Karpas-422 (cell line): Measurements from ENCODE around the gene HIP1. TPM values are rescaled to one million over a fixed set of nuclear protein-coding genes. Genes with fewer than 3 reads are reported as not detected.
A peak's percentile ranks its signal among the peaks of the same experiment; 100 is the strongest.
"Not testable (repeated sequence)": the region's sequence is repeated elsewhere in the genome, so short reads cannot be mapped to it uniquely, and the experiment has no call there.

ENCODE experiments used
- DNase-seq: peaks from one replicate; pipeline ENCODE4 v3.0.0-alpha.2; 2015
- H2AFZ ChIP-seq: fragments of 200-600 bp; sonication (generic); 2 replicates; pipeline ENCODE4 v1.6.1; 2014; ENCODE audit warnings: antibody characterized with exemption, low read length, mixed read lengths
- H3K27ac ChIP-seq: fragments of 200-600 bp; sonication (generic); 2 replicates; pipeline ENCODE4 v1.5.1; 2014; ENCODE audit warnings: mild to moderate bottlenecking, low read length, moderate library complexity
- H3K27me3 ChIP-seq: fragments of 200-600 bp; sonication (generic); 2 replicates; pipeline ENCODE4 v1.6.1; 2014; ENCODE audit warnings: low read length, mixed read lengths
- H3K36me3 ChIP-seq: fragments of 200-600 bp; sonication (generic); 2 replicates; pipeline ENCODE4 v1.6.1; 2014; ENCODE audit warnings: low read length, mixed read lengths; ENCODE audit not compliant: insufficient read depth
- H3K4me1 ChIP-seq: fragments of 200-600 bp; sonication (generic); 2 replicates; pipeline ENCODE4 v1.6.1; 2014; ENCODE audit warnings: mild to moderate bottlenecking, low read length, mixed read lengths
- H3K4me2 ChIP-seq: fragments of 200-600 bp; sonication (generic); 2 replicates; pipeline ENCODE4 v1.6.1; 2014; ENCODE audit warnings: low read length, low read depth, mild to moderate bottlenecking; ENCODE audit not compliant: poor library complexity, severe bottlenecking
- H3K4me3 ChIP-seq: fragments of 200-600 bp; sonication (generic); 2 replicates; pipeline ENCODE4 v1.5.1; 2014; ENCODE audit warnings: mild to moderate bottlenecking, antibody characterized with exemption, low read length, mixed read lengths
- H3K79me2 ChIP-seq: fragments of 200-600 bp; sonication (generic); 2 replicates; pipeline ENCODE4 v1.6.1; 2014; ENCODE audit warnings: mild to moderate bottlenecking, low read length, mixed read lengths
- H3K9ac ChIP-seq: fragments of 200-600 bp; sonication (generic); 2 replicates; pipeline ENCODE4 v1.6.0; 2014; ENCODE audit warnings: low read length
- H3K9me2 ChIP-seq: fragments of 200-600 bp; sonication (generic), shearing (Covaris generic); replicated peaks from 2 replicates; pipeline ENCODE4 v1.6.0; 2014; ENCODE audit warnings: mild to moderate bottlenecking, low read length, moderate library complexity; ENCODE audit not compliant: insufficient read depth
- H3K9me3 ChIP-seq: fragments of 300-700, 200-600 bp; sonication (generic); 2 replicates; pipeline ENCODE4 v1.6.1; 2014; ENCODE audit warnings: low read length, mixed read lengths
- H4K20me1 ChIP-seq: fragments of 200-600 bp; sonication (generic); 2 replicates; pipeline ENCODE4 v1.6.1; 2014; ENCODE audit warnings: mild to moderate bottlenecking, antibody characterized with exemption, low read length, low read depth; ENCODE audit not compliant: insufficient read depth
- total RNA-seq: library from RNA; depleted of rRNA; stranded (reverse); fragments of >200 nt; shearing (Covaris generic); gene quantifications from 2 replicates; pipeline ENCODE4 v1.2.3, GENCODE V29; 2014; ENCODE audit warnings: low replicate concordance

HIP1 gene
- total RNA-seq, 1 experiment from 2014 or later = 0.34 TPM

- Histone ChIP-seq H3K27ac (no peak overlapping the region), H3K4me1 (peaks cover 12% of the 10 kb centered on the region), H3K9me3 (no peaks in the 10 kb centered on the region), H2AFZ (no peak overlapping the region), H3K36me3 (no peaks in the 10 kb centered on the region), H3K4me3 (no peak overlapping the region), H4K20me1 (no peaks in the 10 kb centered on the region), H3K9ac (no peak overlapping the region), H3K4me2 (no peak overlapping the region), H3K27me3 (no peaks in the 10 kb centered on the region), H3K79me2 (no peaks in the 10 kb centered on the region), H3K9me2 (no peaks in the 10 kb centered on the region)
- no peak for DNase-seq
Observed at GRCh38 chr7:75533926-75534325, 204.8 kb downstream of the HIP1 start.

- peaks cover 3% of the 10 kb centered on the region for H3K79me2 ChIP-seq
- H3K9me2 ChIP-seq = no peaks in the 10 kb centered on the region
- no peaks in the 10 kb centered on the region for H3K36me3 ChIP-seq
- no peak overlapping the region for H3K4me2 ChIP-seq
- H2AFZ ChIP-seq = no peak overlapping the region
- H3K27me3 ChIP-seq = no peaks in the 10 kb centered on the region
- no peak for DNase-seq
- H4K20me1 ChIP-seq = no peaks in the 10 kb centered on the region
- H3K4me1 ChIP-seq = peaks cover 16% of the 10 kb centered on the region
- no peak overlapping the region for H3K4me3 ChIP-seq
- no peak overlapping the region for H3K27ac ChIP-seq
- no peaks in the 10 kb centered on the region for H3K9me3 ChIP-seq
- H3K9ac ChIP-seq = no peak overlapping the region
Observed at GRCh38 chr7:75532639-75533038, 206.1 kb downstream of the HIP1 start.

GRCh38 chr7:75531359-75531821 is 207.4 kb downstream of the HIP1 start:
- peaks cover 3% of the 10 kb centered on the region; the same call in 1 of the 2 replicates for H4K20me1 ChIP-seq
- no peak overlapping the region for H3K4me2 ChIP-seq
- H3K27me3 ChIP-seq = no peaks in the 10 kb centered on the region
- H3K9me3 ChIP-seq = no peaks in the 10 kb centered on the region
- DNase-seq = no peak
- H3K9ac ChIP-seq = no peak overlapping the region
- no peak overlapping the region for H3K4me3 ChIP-seq
- peaks cover 21% of the 10 kb centered on the region for H3K4me1 ChIP-seq
- H3K36me3 ChIP-seq = no peaks in the 10 kb centered on the region
- no peaks in the 10 kb centered on the region for H3K9me2 ChIP-seq
- peaks cover 15% of the 10 kb centered on the region for H3K79me2 ChIP-seq
- H2AFZ ChIP-seq = no peak overlapping the region
- no peak overlapping the region for H3K27ac ChIP-seq

GRCh38 chr7:75527224-75527722 is 211.5 kb downstream of the HIP1 start:
- Histone ChIP-seq H3K9ac (peak overlapping the region; percentile 86), H3K4me2 (peak overlapping the region; percentile 78), H3K27ac (peak overlapping the region; percentile 32; the same call in 1 of the 2 replicates), H3K79me2 (peaks cover 48% of the 10 kb centered on the region), H3K4me1 (peaks cover 13% of the 10 kb centered on the region), H3K4me3 (peak overlapping the region; percentile 81), H3K36me3 (peaks cover 29% of the 10 kb centered on the region)
- not testable (repeated sequence) for H2AFZ ChIP-seq, H3K9me3 ChIP-seq, H3K9me2 ChIP-seq, H4K20me1 ChIP-seq, H3K27me3 ChIP-seq
- DNase-seq = peak; percentile 55

GRCh38 chr7:75521727-75522126 is 217.0 kb downstream of the HIP1 start:
- H4K20me1 ChIP-seq, H3K27me3 ChIP-seq, H3K4me3 ChIP-seq, H2AFZ ChIP-seq, H3K4me2 ChIP-seq, H3K9me2 ChIP-seq, H3K9me3 ChIP-seq, DNase-seq, H3K27ac ChIP-seq, H3K9ac ChIP-seq, H3K4me1 ChIP-seq: not testable (repeated sequence)
- H3K36me3 ChIP-seq = peaks cover 40% of the 10 kb centered on the region
- peaks cover 66% of the 10 kb centered on the region for H3K79me2 ChIP-seq

GRCh38 chr7:75518842-75519241 is 219.9 kb downstream of the HIP1 start:
- H3K4me3 ChIP-seq, H3K27ac ChIP-seq, H3K4me1 ChIP-seq, H3K27me3 ChIP-seq, H3K9ac ChIP-seq, H3K9me2 ChIP-seq, H4K20me1 ChIP-seq, H2AFZ ChIP-seq, DNase-seq, H3K9me3 ChIP-seq, H3K4me2 ChIP-seq: not testable (repeated sequence)
- H3K36me3 ChIP-seq = peaks cover 23% of the 10 kb centered on the region
- peaks cover 43% of the 10 kb centered on the region for H3K79me2 ChIP-seq

GRCh38 chr7:75509033-75509432 is 229.7 kb downstream of the HIP1 start:
- H3K4me1 ChIP-seq, H2AFZ ChIP-seq, H3K9me3 ChIP-seq, H3K4me3 ChIP-seq, H3K9ac ChIP-seq, H3K9me2 ChIP-seq, H4K20me1 ChIP-seq, DNase-seq, H3K27ac ChIP-seq, H3K79me2 ChIP-seq, H3K27me3 ChIP-seq, H3K4me2 ChIP-seq, H3K36me3 ChIP-seq: not testable (repeated sequence)

- not testable (repeated sequence) for H3K4me2 ChIP-seq, H3K79me2 ChIP-seq, H4K20me1 ChIP-seq, H3K9ac ChIP-seq, DNase-seq, H3K4me1 ChIP-seq, H3K4me3 ChIP-seq, H3K9me3 ChIP-seq, H3K27ac ChIP-seq, H3K9me2 ChIP-seq, H2AFZ ChIP-seq, H3K36me3 ChIP-seq, H3K27me3 ChIP-seq
Observed at GRCh38 chr7:75492020-75492419, 246.7 kb downstream of the HIP1 start, which contains the start of gene SPDYE5. SPDYE5 (plus strand) TSS chr7:75492320; CDS start chr7:75494048, 1,728 bp downstream.
